SHP77 (cell line): ENCODE measurements around the gene ANKRD42.
A peak's percentile ranks its signal among the peaks of the same experiment; 100 is the strongest.

Experiments
- DNase-seq, 2 experiments: peaks; one replicate each; lab custom pipeline; 2025; lab: John Stamatoyannopoulos, UW

Gene ANKRD42

GRCh38 chr11:83193315-83194280, at the start of gene ANKRD42:
TSS of gene ANKRD42 (plus strand) at chr11:83193712. CDS start at chr11:83194671, 959 bp downstream.
- DNase-seq = peak; percentile 91 to 94

- DNase-seq = no peak
Observed at GRCh38 chr11:83147895-83148294, 45.6 kb upstream of the ANKRD42 start.

GRCh38 chr11:83150450-83150849, 43.1 kb upstream of the ANKRD42 start:
- DNase-seq = no peak

- DNase-seq = no peak
Observed at GRCh38 chr11:83151274-83151977, 42.1 kb upstream of the ANKRD42 start.

- DNase-seq = no peak
Observed at GRCh38 chr11:83152264-83152663, 41.2 kb upstream of the ANKRD42 start.

GRCh38 chr11:83153764-83154163, 39.7 kb upstream of the ANKRD42 start:
- DNase-seq = no peak

GRCh38 chr11:83156144-83156995, 37.1 kb upstream of the ANKRD42 start:
- DNase-seq = peak; percentile 99 to 100

GRCh38 chr11:83156996-83157593, 36.4 kb upstream of the ANKRD42 start, which contains the start of gene PCF11:
TSS of gene PCF11 (plus strand) at chr11:83157131. CDS start at chr11:83157440, 309 bp downstream.
- DNase-seq = no peak

- DNase-seq = peak; percentile 5 to 21
Observed at GRCh38 chr11:83157594-83158356, 35.7 kb upstream of the ANKRD42 start.

- DNase-seq = no peak
Observed at GRCh38 chr11:83158357-83158786, 35.1 kb upstream of the ANKRD42 start.

GRCh38 chr11:83158965-83159901, 34.3 kb upstream of the ANKRD42 start:
- no peak for DNase-seq

GRCh38 chr11:83159902-83160865, 33.3 kb upstream of the ANKRD42 start:
- no peak for DNase-seq

GRCh38 chr11:83161610-83162199, 31.8 kb upstream of the ANKRD42 start:
- DNase-seq = no peak

- no peak for DNase-seq
Observed at GRCh38 chr11:83162377-83162776, 31.1 kb upstream of the ANKRD42 start.

- DNase-seq = no peak
Observed at GRCh38 chr11:83166193-83166866, 27.2 kb upstream of the ANKRD42 start.

GRCh38 chr11:83168756-83169155, 24.8 kb upstream of the ANKRD42 start:
- no peak for DNase-seq

- no peak for DNase-seq
Observed at GRCh38 chr11:83170865-83171264, 22.6 kb upstream of the ANKRD42 start.
